Measurements from ENCODE around the gene TTC21B. TPM values are rescaled to one million over a fixed set of nuclear protein-coding genes. Genes with fewer than 3 reads are reported as not detected.

TTC21B gene
- total and polyA plus RNA-seq, 5 experiments from 2014 or later = 5.4 to 34.3 (median 7.7) TPM

DNA sequence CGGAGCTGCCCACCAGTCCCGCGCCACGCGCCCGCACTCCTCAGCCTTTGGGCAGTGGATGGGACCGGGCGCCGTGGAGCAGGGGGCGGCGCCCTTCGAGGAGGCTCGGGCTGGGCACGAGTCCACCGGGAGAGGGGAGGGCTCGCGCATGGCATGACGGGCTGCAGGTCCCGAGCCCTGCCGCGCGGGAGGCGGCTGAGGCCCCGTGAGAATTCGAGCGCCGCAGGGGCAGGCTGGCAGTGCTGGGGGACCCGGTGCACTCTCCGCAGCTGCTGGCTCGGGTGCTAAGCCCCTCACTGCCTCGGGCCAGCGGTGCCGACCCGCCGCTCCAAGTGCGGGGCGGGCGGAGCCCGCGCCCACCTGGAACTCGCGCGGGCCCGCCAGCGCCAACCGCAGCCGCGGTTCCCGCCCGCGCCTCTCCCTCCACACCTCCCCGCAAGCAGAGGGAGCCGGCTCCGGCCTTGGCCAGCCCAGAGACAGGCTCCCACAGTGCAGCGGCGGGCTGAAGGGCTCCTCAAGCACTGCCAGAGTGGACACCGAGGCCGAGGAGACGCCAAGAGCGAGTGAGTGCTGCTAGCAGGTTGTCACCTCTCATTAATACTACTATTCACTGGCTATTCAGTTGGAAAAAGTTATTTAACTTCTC lies 3.6 kb upstream of the TTC21B start:
- ATAC-seq (no peak), DNase-seq (no peak)
- POLR2A ChIA-PET = no interaction called here
- Mint-ChIP-seq H3K36me3 (no peaks in the 10 kb centered on the region), H3K27ac (no peak overlapping the region), H3K4me3 (no peak overlapping the region), H3K9me3 (no peaks in the 10 kb centered on the region), H3K4me1 (peaks cover 2 to 25% (median 17%) of the 10 kb centered on the region in 4 donors), H3K27me3 (no peaks in the 10 kb centered on the region)

DNA sequence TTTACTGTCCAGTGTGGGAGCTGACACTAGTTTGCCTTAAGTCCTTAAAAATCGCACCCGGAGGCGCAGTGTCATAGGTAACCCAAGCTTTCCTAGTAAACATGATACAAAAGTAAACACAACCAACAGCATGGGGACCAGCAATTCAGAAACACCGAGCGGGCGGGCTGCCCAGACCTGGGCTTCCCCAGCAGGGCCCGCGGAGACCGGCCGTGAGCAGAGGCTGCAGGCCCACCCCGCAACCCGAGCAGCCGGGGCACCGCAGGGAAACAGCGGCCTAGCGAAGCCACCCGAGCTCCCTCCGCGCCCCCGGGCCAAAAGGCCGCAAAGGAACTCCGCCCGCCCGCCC lies 296 bp downstream of the TTC21B start:
- Mint-ChIP-seq H3K27me3 (no peaks in the 10 kb centered on the region), H3K27ac (no peak overlapping the region), H3K36me3 (peaks cover 0 to 12% (median 0%) of the 10 kb centered on the region in 3 donors), H3K4me3 (no peak overlapping the region), H3K9me3 (no peaks in the 10 kb centered on the region), H3K4me1 (peaks cover 2 to 25% (median 19%) of the 10 kb centered on the region in 4 donors)
- POLR2A ChIA-PET = interaction anchor here (0.7 to 1.2 kb wide), 3 partner anchors 8 to 175 kb away, joined by 3 to 6 read pairs (median 3); partner anchors contain the start of gene SCN1A
- ATAC-seq = peak; percentile 44 to 51
- DNase-seq = no peak

GRCh38 chr2:165952741-165953211 lies 800 bp downstream of the TTC21B start:
- Mint-ChIP-seq H3K4me3 (no peak overlapping the region), H3K36me3 (peaks cover 0 to 17% (median 0%) of the 10 kb centered on the region in 3 donors), H3K27ac (no peak overlapping the region), H3K27me3 (no peaks in the 10 kb centered on the region), H3K9me3 (no peaks in the 10 kb centered on the region), H3K4me1 (peaks cover 4 to 27% (median 19%) of the 10 kb centered on the region in 4 donors)
- peak in 3 of 10 donors; percentile 6 to 7 (median 6) for DNase-seq
- no peak for ATAC-seq
- POLR2A ChIA-PET = interaction anchor here (1.2 kb wide), 2 partner anchors 8 to 174 kb away, joined by 3 to 6 read pairs; no protein-coding TSS in a partner anchor

DNA sequence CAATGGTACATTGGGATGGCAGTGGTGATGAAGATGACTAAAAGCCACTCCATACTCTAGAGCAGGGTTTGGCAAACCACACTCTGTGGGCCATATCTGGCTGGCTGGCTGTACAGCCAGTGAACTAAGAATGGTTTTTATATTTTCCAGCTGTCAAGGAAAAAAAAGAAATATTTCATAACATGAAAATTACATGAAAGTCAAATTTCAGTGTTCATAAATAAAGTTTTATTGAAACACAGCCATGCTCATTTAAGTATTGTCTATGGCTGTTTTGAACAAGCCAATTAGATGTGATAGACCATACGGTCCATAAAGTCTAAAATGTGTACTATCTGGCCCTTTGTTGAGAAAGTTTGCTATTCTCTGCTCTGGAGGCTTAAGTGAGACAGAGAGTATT lies 1.5 kb downstream of the TTC21B start:
- Mint-ChIP-seq H3K4me3 (no peak overlapping the region), H3K27me3 (no peaks in the 10 kb centered on the region), H3K4me1 (peaks cover 4 to 27% (median 19%) of the 10 kb centered on the region in 4 donors), H3K36me3 (peaks cover 0 to 22% (median 0%) of the 10 kb centered on the region in 3 donors), H3K9me3 (no peaks in the 10 kb centered on the region), H3K27ac (no peak overlapping the region)
- no peak for DNase-seq
- POLR2A ChIA-PET = no interaction called here
- ATAC-seq = no peak

GRCh38 chr2:165950438-165950837 lies 3.1 kb downstream of the TTC21B start:
- POLR2A ChIA-PET = no interaction called here
- peaks cover 4 to 20% (median 12%) of the 10 kb centered on the region in 4 donors for H3K4me1 Mint-ChIP-seq

DNA sequence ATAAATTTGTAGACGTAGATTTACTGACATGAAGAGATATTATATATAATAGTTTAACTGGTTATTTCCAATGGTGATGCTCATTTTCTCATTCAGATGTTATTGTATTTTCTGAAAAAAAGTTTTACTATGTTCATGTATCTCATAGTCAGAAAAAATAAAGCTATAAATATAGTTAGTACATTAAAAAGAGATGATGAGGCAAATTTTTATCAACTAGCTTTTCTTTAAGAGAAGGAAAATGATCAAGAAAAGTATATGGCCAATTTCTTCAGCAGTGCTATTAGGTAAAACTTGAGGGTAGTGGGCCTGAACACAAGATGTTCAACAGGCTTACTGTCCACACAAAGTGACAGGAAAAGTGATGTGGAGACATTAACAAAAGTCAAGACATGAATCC lies 11.7 kb downstream of the TTC21B start:
- Mint-ChIP-seq H3K4me1 (peaks cover 4 to 18% (median 14%) of the 10 kb centered on the region in 4 donors), H3K4me3 (no peak overlapping the region), H3K27me3 (no peaks in the 10 kb centered on the region), H3K27ac (no peak overlapping the region), H3K9me3 (no peaks in the 10 kb centered on the region), H3K36me3 (peaks cover 5 to 76% (median 25%) of the 10 kb centered on the region in 3 donors)
- no peak for ATAC-seq
- POLR2A ChIA-PET = no interaction called here
- no peak for DNase-seq

More at GRCh38 chr2:165950438-165950837, 3.1 kb downstream of the TTC21B start:
- Mint-ChIP-seq H3K9me3 (no peaks in the 10 kb centered on the region), H3K4me3 (peak overlapping the region in 1 of 10 donors; percentile 8), H3K27ac (peak overlapping the region in 3 of 10 donors; percentile 1 to 34 (median 24)), H3K36me3 (peaks cover 0 to 30% (median 0%) of the 10 kb centered on the region in 3 donors), H3K27me3 (no peaks in the 10 kb centered on the region)
- ATAC-seq (no peak), DNase-seq (no peak)

DNA sequence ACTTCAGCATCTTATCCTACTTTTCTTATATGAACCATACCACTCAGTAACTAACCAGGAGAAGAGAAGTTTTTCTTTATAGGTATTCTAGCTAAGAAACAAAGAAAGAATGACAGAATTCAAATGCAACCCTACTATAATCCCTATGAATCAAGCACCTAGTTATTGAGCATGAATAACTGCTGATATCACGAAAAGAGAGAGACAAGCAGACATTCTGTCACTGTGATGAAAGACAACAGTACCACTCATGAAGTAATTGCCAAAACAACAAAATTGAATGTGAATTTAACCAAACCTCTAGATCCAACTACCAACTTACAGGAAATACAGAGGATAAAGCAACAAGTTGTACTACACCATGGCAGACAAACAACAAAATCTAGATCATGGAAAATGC lies 15.3 kb downstream of the TTC21B start:
- Mint-ChIP-seq H3K4me3 (no peak overlapping the region), H3K4me1 (peaks cover 4 to 26% (median 13%) of the 10 kb centered on the region in 4 donors), H3K27me3 (no peaks in the 10 kb centered on the region), H3K27ac (peak overlapping the region in 3 of 10 donors; percentile 13 to 44 (median 17)), H3K9me3 (no peaks in the 10 kb centered on the region), H3K36me3 (peaks cover 0 to 83% (median 37%) of the 10 kb centered on the region in 3 donors)
- DNase-seq (no peak), ATAC-seq (no peak)
- POLR2A ChIA-PET = no interaction called here

DNA sequence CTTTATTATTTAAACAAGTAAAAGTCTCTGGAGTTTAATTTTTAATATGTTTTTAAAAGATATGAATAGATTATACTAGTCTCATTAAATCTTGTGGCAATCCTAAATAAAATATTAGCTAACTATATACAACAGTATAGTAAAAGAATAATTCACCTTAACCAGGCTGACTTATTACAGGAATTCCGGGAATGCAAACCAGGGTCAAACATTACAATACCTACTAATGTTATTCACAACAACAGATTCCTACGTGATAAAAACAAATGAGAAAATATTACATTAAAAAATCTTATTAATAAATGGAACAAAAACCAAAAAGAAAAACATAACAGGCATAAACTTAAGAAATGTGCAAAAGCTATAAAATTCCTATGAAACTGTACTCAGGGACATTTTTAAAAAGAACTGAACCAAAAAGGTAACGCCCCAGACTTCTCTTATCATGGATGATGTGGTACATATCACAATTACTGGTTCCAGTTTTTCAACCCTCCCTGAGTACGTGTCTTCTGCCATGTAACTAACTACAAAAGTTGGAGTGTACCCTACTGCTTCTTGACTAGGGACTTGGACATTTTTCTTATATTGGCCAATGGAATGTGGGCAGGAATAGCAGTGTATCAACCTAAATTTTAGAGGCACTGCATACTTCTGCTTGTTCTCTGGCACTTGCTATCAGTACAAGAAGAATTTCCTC lies 20.2 kb downstream of the TTC21B start:
- DNase-seq (no peak), ATAC-seq (no peak)
- Mint-ChIP-seq H3K4me3 (no peak overlapping the region), H3K27ac (no peak overlapping the region), H3K9me3 (no peaks in the 10 kb centered on the region), H3K36me3 (peaks cover 4 to 72% (median 24%) of the 10 kb centered on the region in 3 donors), H3K27me3 (no peaks in the 10 kb centered on the region), H3K4me1 (peaks cover 2 to 10% (median 4%) of the 10 kb centered on the region in 4 donors)
- POLR2A ChIA-PET = no interaction called here

- POLR2A ChIA-PET = no interaction called here
- ATAC-seq = no peak
Measured at GRCh38 chr2:165927774-165928173, 25.8 kb downstream of the TTC21B start.

DNA sequence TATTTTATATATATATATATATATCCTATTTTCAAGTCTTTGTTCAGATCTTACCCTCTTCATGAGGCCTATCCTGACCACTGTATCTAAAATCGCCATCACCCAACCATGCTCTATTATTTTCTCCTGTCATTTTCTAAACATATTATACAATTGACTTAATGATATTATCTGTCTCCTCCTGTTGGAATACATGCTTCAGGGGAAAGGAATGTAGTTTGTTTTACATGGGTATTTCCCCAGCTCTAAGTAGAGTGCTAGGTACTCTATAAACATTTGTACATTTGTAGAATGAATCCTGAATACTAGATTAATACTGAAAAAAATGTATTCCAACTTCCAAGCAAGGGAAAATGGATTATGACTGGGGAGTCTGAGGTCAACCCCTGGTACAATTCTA lies 26.2 kb downstream of the TTC21B start:
- Mint-ChIP-seq H3K4me3 (no peak overlapping the region), H3K27me3 (no peaks in the 10 kb centered on the region), H3K36me3 (peaks cover 4 to 77% (median 30%) of the 10 kb centered on the region in 3 donors), H3K9me3 (no peaks in the 10 kb centered on the region), H3K4me1 (no peaks in the 10 kb centered on the region), H3K27ac (no peak overlapping the region)
- POLR2A ChIA-PET = no interaction called here
- ATAC-seq (no peak), DNase-seq (no peak)

More at GRCh38 chr2:165927774-165928173, 25.8 kb downstream of the TTC21B start:
- no peak overlapping the region for H3K4me3 Mint-ChIP-seq
- H3K4me1 Mint-ChIP-seq = no peaks in the 10 kb centered on the region
- H3K27me3 Mint-ChIP-seq = no peaks in the 10 kb centered on the region
- H3K9me3 Mint-ChIP-seq = no peaks in the 10 kb centered on the region
- peaks cover 4 to 74% (median 26%) of the 10 kb centered on the region in 3 donors for H3K36me3 Mint-ChIP-seq
- no peak for DNase-seq
- no peak overlapping the region for H3K27ac Mint-ChIP-seq

- Mint-ChIP-seq H3K27ac (no peak overlapping the region), H3K9me3 (no peaks in the 10 kb centered on the region), H3K27me3 (no peaks in the 10 kb centered on the region), H3K4me1 (no peaks in the 10 kb centered on the region), H3K4me3 (no peak overlapping the region), H3K36me3 (peaks cover 4 to 70% (median 35%) of the 10 kb centered on the region in 3 donors)
- POLR2A ChIA-PET = no interaction called here
- ATAC-seq (no peak), DNase-seq (no peak)
Measured at GRCh38 chr2:165924946-165925345, 28.6 kb downstream of the TTC21B start.

- Mint-ChIP-seq H3K27ac (no peak overlapping the region), H3K27me3 (no peaks in the 10 kb centered on the region), H3K36me3 (peaks cover 9 to 74% (median 32%) of the 10 kb centered on the region in 3 donors), H3K4me1 (no peaks in the 10 kb centered on the region), H3K9me3 (no peaks in the 10 kb centered on the region), H3K4me3 (no peak overlapping the region)
- ATAC-seq (no peak), DNase-seq (no peak)
- POLR2A ChIA-PET = no interaction called here
Measured at GRCh38 chr2:165920748-165921147, 32.8 kb downstream of the TTC21B start.

DNA sequence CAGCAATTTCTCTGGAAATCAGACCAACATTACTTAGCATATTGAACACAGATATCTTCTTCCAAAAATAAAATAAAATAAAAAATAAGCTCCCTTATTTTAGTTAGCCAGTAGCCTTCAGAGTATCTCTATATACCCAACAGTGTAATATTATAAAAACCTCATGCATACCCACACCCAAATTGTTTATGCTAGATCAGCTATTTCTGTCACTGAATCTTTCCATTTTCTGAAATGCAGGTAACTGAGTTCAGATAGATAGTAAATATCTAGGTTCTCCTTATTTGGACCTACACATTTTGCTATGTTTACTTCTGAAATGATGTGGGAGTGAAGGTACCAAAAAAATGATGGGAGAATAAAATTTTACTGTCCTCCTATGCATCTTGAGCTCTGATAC lies 39.9 kb downstream of the TTC21B start:
- Mint-ChIP-seq H3K4me3 (no peak overlapping the region), H3K27ac (no peak overlapping the region), H3K27me3 (no peaks in the 10 kb centered on the region), H3K4me1 (no peaks in the 10 kb centered on the region), H3K9me3 (no peaks in the 10 kb centered on the region), H3K36me3 (peaks cover 9 to 81% (median 42%) of the 10 kb centered on the region in 3 donors)
- ATAC-seq (no peak), DNase-seq (no peak)
- POLR2A ChIA-PET = no interaction called here

Data from naive thymus-derived CD8-positive, alpha-beta T cell (primary cell).